Activated CD4-positive, alpha-beta memory T cell treated with anti-CD3 and anti-CD28 coated beads, Interleukin-2, amount 10 ng/mL, durations not matched to agents 7 days and 5 days (primary cell): ENCODE measurements around the gene CACNA1C. TPM values are rescaled to one million over a fixed set of nuclear protein-coding genes. Genes with fewer than 3 reads are reported as not detected.

Experiments used
- CTCF ChIA-PET: fragments of 350-600 bp; sonication (Branson Sonifier 250); formaldehyde crosslinking; loops from one replicate; lab custom pipeline; 2021; ENCODE audit warnings: antibody characterized with exemption, inconsistent platforms; lab: Charles Lee
- POLR2A ChIA-PET: fragments of 350-600 bp; sonication (Branson Sonifier 250); formaldehyde crosslinking; loops from one replicate; lab custom pipeline; 2021; ENCODE audit warnings: antibody characterized with exemption; lab: Charles Lee
- DNase-seq: peaks from one replicate; pipeline ENCODE4 v3.0.0-alpha.2; 2020
- H3K27ac Mint-ChIP-seq: one replicate; pipeline ENCODE4 v1.8.0; 2021; ENCODE audit warnings: mild to moderate bottlenecking, mixed read lengths
- H3K27me3 Mint-ChIP-seq: one replicate; pipeline ENCODE4 v1.8.0; 2021; ENCODE audit warnings: mixed read lengths
- H3K36me3 Mint-ChIP-seq: one replicate; pipeline ENCODE4 v1.8.0; 2021; ENCODE audit warnings: low read depth, mixed read lengths
- H3K4me1 Mint-ChIP-seq: one replicate; pipeline ENCODE4 v1.8.0; 2021; ENCODE audit warnings: mixed read lengths
- H3K4me3 Mint-ChIP-seq: one replicate; pipeline ENCODE4 v1.8.0; 2021; ENCODE audit warnings: mild to moderate bottlenecking, mixed read lengths
- H3K9me3 Mint-ChIP-seq: one replicate; pipeline ENCODE4 v1.8.0; 2021; ENCODE audit warnings: mixed read lengths
- total RNA-seq, 2 experiments: library from RNA; stranded (reverse); gene quantifications; one replicate each; pipeline ENCODE4 v1.2.3, GENCODE V29; 2021

Gene CACNA1C
- total RNA-seq, 2 experiments from 2014 or later, result 0.30 TPM

- Mint-ChIP-seq H3K27me3 (peaks cover 44% of the 10 kb centered on the region), H3K4me3 (no peak overlapping the region), H3K27ac (no peak overlapping the region), H3K4me1 (peaks cover 6% of the 10 kb centered on the region), H3K36me3 (no peaks in the 10 kb centered on the region), H3K9me3 (no peaks in the 10 kb centered on the region)
- POLR2A ChIA-PET, result no interaction called here
- DNase-seq, result no peak
- CTCF ChIA-PET, result no interaction called here
Measured at GRCh38 chr12:2643576-2644135, 590.9 kb downstream of the CACNA1C start.

GRCh38 chr12:2644683-2645405, 592.1 kb downstream of the CACNA1C start:
- no peak for DNase-seq
- Mint-ChIP-seq H3K27me3 (peaks cover 46% of the 10 kb centered on the region), H3K4me1 (peaks cover 6% of the 10 kb centered on the region), H3K27ac (no peak overlapping the region), H3K4me3 (no peak overlapping the region), H3K9me3 (no peaks in the 10 kb centered on the region), H3K36me3 (no peaks in the 10 kb centered on the region)
- ChIA-PET POLR2A (no interaction called here), CTCF (no interaction called here)

GRCh38 chr12:2645460-2645859, 592.7 kb downstream of the CACNA1C start:
- no peak for DNase-seq
- Mint-ChIP-seq H3K4me3 (no peak overlapping the region), H3K27ac (no peak overlapping the region), H3K27me3 (peaks cover 49% of the 10 kb centered on the region), H3K9me3 (no peaks in the 10 kb centered on the region), H3K36me3 (no peaks in the 10 kb centered on the region), H3K4me1 (peaks cover 6% of the 10 kb centered on the region)
- POLR2A ChIA-PET, result no interaction called here
- CTCF ChIA-PET, result no interaction called here

GRCh38 chr12:2646341-2646740, 593.6 kb downstream of the CACNA1C start:
- Mint-ChIP-seq H3K4me1 (peaks cover 2% of the 10 kb centered on the region), H3K27ac (no peak overlapping the region), H3K27me3 (peaks cover 49% of the 10 kb centered on the region), H3K9me3 (no peaks in the 10 kb centered on the region), H3K4me3 (no peak overlapping the region), H3K36me3 (no peaks in the 10 kb centered on the region)
- no peak for DNase-seq
- ChIA-PET POLR2A (no interaction called here), CTCF (no interaction called here)

- no peak for DNase-seq
- Mint-ChIP-seq H3K27ac (no peak overlapping the region), H3K4me1 (peaks cover under 1% of the 10 kb centered on the region), H3K9me3 (no peaks in the 10 kb centered on the region), H3K36me3 (no peaks in the 10 kb centered on the region), H3K27me3 (peaks cover 49% of the 10 kb centered on the region), H3K4me3 (no peak overlapping the region)
- ChIA-PET POLR2A (no interaction called here), CTCF (no interaction called here)
Measured at GRCh38 chr12:2647186-2647585, 594.4 kb downstream of the CACNA1C start.

- H3K36me3 Mint-ChIP-seq, result no peaks in the 10 kb centered on the region
- no peaks in the 10 kb centered on the region for H3K4me1 Mint-ChIP-seq
- H3K4me3 Mint-ChIP-seq, result no peak overlapping the region
- H3K9me3 Mint-ChIP-seq, result no peaks in the 10 kb centered on the region
- H3K27me3 Mint-ChIP-seq, result peaks cover 44% of the 10 kb centered on the region
- H3K27ac Mint-ChIP-seq, result no peak overlapping the region
- CTCF ChIA-PET, result no interaction called here
- POLR2A ChIA-PET, result no interaction called here
- DNase-seq, result no peak
Measured at GRCh38 chr12:2648406-2648805, 595.6 kb downstream of the CACNA1C start.

GRCh38 chr12:2649201-2650030, 596.6 kb downstream of the CACNA1C start:
- CTCF ChIA-PET, result interaction anchor here (1.4 kb wide), 1 partner anchor 9 kb away, joined by 3 read pairs; no protein-coding TSS in a partner anchor
- no peak for DNase-seq
- H3K9me3 Mint-ChIP-seq, result no peaks in the 10 kb centered on the region
- H3K4me1 Mint-ChIP-seq, result no peaks in the 10 kb centered on the region
- H3K36me3 Mint-ChIP-seq, result no peaks in the 10 kb centered on the region
- H3K27me3 Mint-ChIP-seq, result peaks cover 39% of the 10 kb centered on the region
- POLR2A ChIA-PET, result no interaction called here
- no peak overlapping the region for H3K27ac Mint-ChIP-seq
- no peak overlapping the region for H3K4me3 Mint-ChIP-seq

GRCh38 chr12:2650261-2651067, 597.7 kb downstream of the CACNA1C start:
- Mint-ChIP-seq H3K27ac (no peak overlapping the region), H3K4me3 (no peak overlapping the region), H3K36me3 (no peaks in the 10 kb centered on the region), H3K9me3 (no peaks in the 10 kb centered on the region), H3K4me1 (no peaks in the 10 kb centered on the region), H3K27me3 (peaks cover 29% of the 10 kb centered on the region)
- CTCF ChIA-PET, result interaction anchor here (1.4 kb wide), 1 partner anchor 8 kb away, joined by 3 read pairs; no protein-coding TSS in a partner anchor
- POLR2A ChIA-PET, result no interaction called here
- no peak for DNase-seq

GRCh38 chr12:2651068-2651965, 598.5 kb downstream of the CACNA1C start:
- Mint-ChIP-seq H3K27ac (no peak overlapping the region), H3K4me1 (no peaks in the 10 kb centered on the region), H3K4me3 (no peak overlapping the region), H3K9me3 (no peaks in the 10 kb centered on the region), H3K36me3 (no peaks in the 10 kb centered on the region), H3K27me3 (peaks cover 21% of the 10 kb centered on the region)
- DNase-seq, result no peak
- POLR2A ChIA-PET, result no interaction called here
- CTCF ChIA-PET, result no interaction called here

- Mint-ChIP-seq H3K36me3 (no peaks in the 10 kb centered on the region), H3K27me3 (peaks cover 17% of the 10 kb centered on the region), H3K9me3 (no peaks in the 10 kb centered on the region), H3K27ac (no peak overlapping the region), H3K4me3 (no peak overlapping the region), H3K4me1 (no peaks in the 10 kb centered on the region)
- CTCF ChIA-PET, result no interaction called here
- DNase-seq, result no peak
- POLR2A ChIA-PET, result no interaction called here
Measured at GRCh38 chr12:2652011-2652400, 599.2 kb downstream of the CACNA1C start.

- no peak overlapping the region for H3K27ac Mint-ChIP-seq
- no peaks in the 10 kb centered on the region for H3K9me3 Mint-ChIP-seq
- peaks cover 17% of the 10 kb centered on the region for H3K27me3 Mint-ChIP-seq
- H3K4me3 Mint-ChIP-seq, result no peak overlapping the region
- no peak for DNase-seq
- CTCF ChIA-PET, result no interaction called here
- H3K4me1 Mint-ChIP-seq, result no peaks in the 10 kb centered on the region
- POLR2A ChIA-PET, result no interaction called here
- no peaks in the 10 kb centered on the region for H3K36me3 Mint-ChIP-seq
Measured at GRCh38 chr12:2652401-2653081, 599.8 kb downstream of the CACNA1C start.
